Measurements from ENCODE around the gene RNF6.

The RNF6 gene

GRCh38 chr13:26225896-26226617, 3.9 kb upstream of the RNF6 start:
- no peak for DNase-seq (ENCODE audit: low read depth)

GRCh38 chr13:26222520-26223046, 469 bp upstream of the RNF6 start:
- DNase-seq (ENCODE audit: low read depth) = no peak

GRCh38 chr13:26221399-26221720, 754 bp downstream of the RNF6 start:
- no peak for DNase-seq (ENCODE audit: low read depth)

GRCh38 chr13:26220575-26220974, 1.5 kb downstream of the RNF6 start:
- no peak for DNase-seq (ENCODE audit: low read depth)

- no peak for DNase-seq (ENCODE audit: low read depth)
These were observed 2.4 kb downstream of the RNF6 start for GRCh38 chr13:26219726-26220125.

GRCh38 chr13:26216042-26216441, 6.1 kb downstream of the RNF6 start:
- no peak for DNase-seq (ENCODE audit: low read depth)

GRCh38 chr13:26213982-26214381, 8.1 kb downstream of the RNF6 start:
- no peak for DNase-seq (ENCODE audit: low read depth)

GRCh38 chr13:26213345-26213744, 8.8 kb downstream of the RNF6 start:
- DNase-seq (ENCODE audit: low read depth) = no peak

GRCh38 chr13:26208287-26208686, 13.8 kb downstream of the RNF6 start:
- no peak for DNase-seq (ENCODE audit: low read depth)

GRCh38 chr13:26202365-26202972, 19.6 kb downstream of the RNF6 start:
- DNase-seq (ENCODE audit: low read depth) = no peak

- DNase-seq (ENCODE audit: low read depth) = no peak
These were observed 21.3 kb downstream of the RNF6 start for GRCh38 chr13:26200811-26201210.

GRCh38 chr13:26198116-26198515, 24.0 kb downstream of the RNF6 start:
- DNase-seq (ENCODE audit: low read depth) = no peak

GRCh38 chr13:26197298-26197697, 24.8 kb downstream of the RNF6 start:
- no peak for DNase-seq (ENCODE audit: low read depth)

- DNase-seq (ENCODE audit: low read depth) = no peak
These were observed 35.1 kb downstream of the RNF6 start for GRCh38 chr13:26186995-26187394.

GRCh38 chr13:26186118-26186870, 35.8 kb downstream of the RNF6 start:
- peak; percentile 87 for DNase-seq (ENCODE audit: low read depth)

GRCh38 chr13:26185720-26186117, 36.4 kb downstream of the RNF6 start:
- DNase-seq (ENCODE audit: low read depth) = no peak

- DNase-seq (ENCODE audit: low read depth) = peak; percentile 61
These were observed 37.3 kb downstream of the RNF6 start for GRCh38 chr13:26184791-26185250.

- no peak for DNase-seq (ENCODE audit: low read depth)
These were observed 38.7 kb downstream of the RNF6 start for GRCh38 chr13:26183416-26183815.

GRCh38 chr13:26179344-26179743, 42.8 kb downstream of the RNF6 start:
- DNase-seq (ENCODE audit: low read depth) = no peak

GRCh38 chr13:26168835-26169234, 53.3 kb downstream of the RNF6 start:
- no peak for DNase-seq (ENCODE audit: low read depth)

GRCh38 chr13:26168237-26168814, 53.8 kb downstream of the RNF6 start:
- DNase-seq (ENCODE audit: low read depth) = no peak

GRCh38 chr13:26163812-26164211, 58.3 kb downstream of the RNF6 start:
- no peak for DNase-seq (ENCODE audit: low read depth)

Measured in stimulated activated CD4-positive, alpha-beta T cell treated with anti-CD3 and anti-CD28 coated beads, Interleukin-2, amount 100 ng/mL, for 4 hours (primary cell).